A549 (cell line): ENCODE results near the gene CALM3. TPM values are rescaled to one million over a fixed set of nuclear protein-coding genes. Genes with fewer than 3 reads are reported as not detected.

Experiments used
- ATAC-seq, 2 experiments: fragments of 200-7000 bp in 1 of 2; fragments of >200 bp in 1 of 2; cut with Nextera tagmentation in 1 of 2; cut with Tn5 transposase in 1 of 2; 3 replicates each; pipeline versions ENCODE4 v1.8.0 to v1.9.1; 2018 to 2020; ENCODE audit warnings: mild to moderate bottlenecking in 1 of 2, moderate library complexity in 1 of 2
- CTCF ChIA-PET: fragments of 300-600 bp; sonication (Branson Sonifier 250); formaldehyde crosslinking; extraction: SDS; loops from one replicate; lab custom pipeline; 2021; ENCODE audit warnings: antibody characterized with exemption, inconsistent platforms; lab: Yijun Ruan, JAX
- POLR2A ChIA-PET: fragments of 350-600 bp; formaldehyde crosslinking; extraction: SDS; loops from one replicate; lab custom pipeline; 2021; ENCODE audit warnings: antibody characterized with exemption, inconsistent platforms; lab: Yijun Ruan, JAX
- DNase-seq, 2 experiments: peaks; one replicate each; pipeline versions ENCODE4 v3.0.0 to v3.0.0-alpha.2; 2011 to 2016; ENCODE audit warnings: low read depth in 1 of 2, low spot score in 1 of 2
- FAIRE-seq: peaks from 2 replicates; lab custom pipeline; 2011; peaks lifted over from hg19 to GRCh38; lab: Jason Lieb, UNC
- H3K27ac ChIP-seq, 2 experiments: fragments of >200 bp; sonication (Bioruptor Twin); formaldehyde crosslinking; 3 replicates each; pipeline ENCODE4 v1.5.1; 2016 to 2017
- H3K4me1 ChIP-seq: fragments of >200 bp; sonication (Bioruptor Twin); formaldehyde crosslinking; 3 replicates; pipeline ENCODE4 v1.6.1; 2016
- H3K4me2 ChIP-seq: fragments of >200 bp; sonication (Bioruptor Twin); formaldehyde crosslinking; 3 replicates; pipeline ENCODE4 v1.6.1; 2016
- H3K4me3 ChIP-seq: fragments of >200 bp; sonication (Bioruptor Twin); formaldehyde crosslinking; 3 replicates; pipeline ENCODE4 v1.5.1; 2016
- H3K9me3 ChIP-seq: fragments of >200 bp; sonication (Bioruptor Twin); formaldehyde crosslinking; 3 replicates; pipeline ENCODE4 v1.6.1; 2016
- BHLHE40 ChIP-seq: IDR thresholded peaks from 2 replicates; pipeline ENCODE4 v1.6.1; 2012; ENCODE audit warnings: low read depth, low read length, inconsistent platforms
- CBX2 ChIP-seq: fragments of 200-600 bp; sonication (generic); IDR thresholded peaks from 2 replicates; pipeline ENCODE4 v1.6.1; 2016; ENCODE audit warnings: low read depth, mild to moderate bottlenecking, borderline replicate concordance
- E2F6 ChIP-seq: IDR thresholded peaks from 2 replicates; pipeline ENCODE4 v1.6.1; 2012; ENCODE audit warnings: low read depth, borderline replicate concordance
- EHMT2 ChIP-seq: fragments of 200-600 bp; sonication (generic); IDR thresholded peaks from 2 replicates; pipeline ENCODE4 v1.6.1; 2016; ENCODE audit warnings: antibody characterized with exemption, low read depth, mild to moderate bottlenecking, moderate library complexity
- EP300 ChIP-seq, 2 experiments: fragments of >200 bp; sonication (Bioruptor Twin); formaldehyde crosslinking; IDR thresholded peaks; 2 replicates in 1 of 2; 3 replicates in 1 of 2; pipeline ENCODE4 v1.6.1; 2016 to 2017
- ESRRA ChIP-seq: fragments of 150-350 bp; IDR thresholded peaks from 2 replicates; pipeline ENCODE4 v1.6.1; 2014; ENCODE audit warnings: mild to moderate bottlenecking, low read length, borderline replicate concordance
- FOSL2 ChIP-seq, 2 experiments: fragments of 450-650 bp in 1 of 2; fragments of >200 bp in 1 of 2; sonication (Bioruptor Twin) in 1 of 2; formaldehyde crosslinking; IDR thresholded peaks; 2 replicates each; pipeline versions ENCODE4 v1.5.0 to v1.6.1; 2016 to 2020; ENCODE audit warnings: mild to moderate bottlenecking in 1 of 2, moderate library complexity in 1 of 2
- HEYL ChIP-seq: fragments of 250-450 bp; sonication (Bioruptor Pico); IDR thresholded peaks from 2 replicates; pipeline ENCODE4 v1.8.0; 2021; ENCODE audit warnings: mild to moderate bottlenecking, moderate library complexity
- HOXA7 ChIP-seq: fragments of 250-450 bp; sonication (Bioruptor Pico); IDR thresholded peaks from 2 replicates; pipeline ENCODE4 v1.5.0; 2020; ENCODE audit warnings: mild to moderate bottlenecking, moderate library complexity
- HOXB13 ChIP-seq: fragments of 250-450 bp; sonication (Bioruptor Pico); IDR thresholded peaks from 2 replicates; pipeline ENCODE4 v1.5.0; 2020; ENCODE audit warnings: low read depth, mild to moderate bottlenecking, moderate library complexity
- MAFK ChIP-seq: fragments of 450-650 bp; IDR thresholded peaks from 2 replicates; pipeline ENCODE4 v1.6.1; 2014; ENCODE audit not compliant: partially characterized antibody
- MAX ChIP-seq: IDR thresholded peaks from 2 replicates; pipeline ENCODE4 v1.6.1; 2012
- MAZ ChIP-seq: fragments of 150-350 bp; IDR thresholded peaks from 2 replicates; pipeline ENCODE4 v1.6.1; 2014; ENCODE audit warnings: antibody characterized with exemption, low read depth, low read length, borderline replicate concordance
- NPAS2 ChIP-seq: fragments of 250-450 bp; sonication (Bioruptor Pico); IDR thresholded peaks from 2 replicates; pipeline ENCODE4 v1.8.0; 2022; ENCODE audit warnings: mild to moderate bottlenecking, moderate library complexity, borderline replicate concordance
- NR3C1 ChIP-seq: fragments of >200 bp; sonication (Bioruptor Twin); formaldehyde crosslinking; IDR thresholded peaks from 3 replicates; pipeline ENCODE4 v1.6.1; 2017
- POLR2A ChIP-seq: IDR thresholded peaks from 2 replicates; pipeline ENCODE4 v1.6.1; 2012; ENCODE audit warnings: mild to moderate bottlenecking, low read length
- POLR2AphosphoS2 ChIP-seq: conservative IDR thresholded peaks from 2 replicates; pipeline ENCODE4 v1.6.1; 2012; ENCODE audit warnings: low read length, improper control_type of control experiment, inconsistent platforms
- RNF2 ChIP-seq: fragments of 200-600 bp; sonication (generic); IDR thresholded peaks from 2 replicates; pipeline ENCODE4 v1.6.1; 2016; ENCODE audit warnings: low read depth, mild to moderate bottlenecking, antibody characterized with exemption, moderate library complexity, borderline replicate concordance
- SMC3 ChIP-seq: fragments of >200 bp; sonication (Bioruptor Twin); formaldehyde crosslinking; IDR thresholded peaks from 3 replicates; pipeline ENCODE4 v1.6.1; 2018; ENCODE audit warnings: inconsistent platforms
- SREBF2 ChIP-seq: fragments of 450-650 bp; IDR thresholded peaks from 2 replicates; pipeline ENCODE4 v1.6.1; 2014; ENCODE audit warnings: mild to moderate bottlenecking, moderate library complexity
- WGBS: methylation state at CpG from one replicate; pipeline ENCODE4 v1.1.6; 2017; ENCODE audit errors: missing lambda C conversion rate; 5-methylcytosine and 5-hydroxymethylcytosine counted together
- polyA plus RNA-seq, 4 experiments: library from polyadenylated mRNA; depleted of rRNA in 3 of 4; stranded (reverse); fragments of >200 nt; fragmentation: RNase III in 1 of 4; extraction: RNeasy Plus Mini Kit Qiagen cat#74134 plus additional on column Dnase treatment in 1 of 4; gene quantifications; 2 replicates in 3 of 4; 3 replicates in 1 of 4; pipeline ENCODE4 v1.2.3, GENCODE V29; 2011 to 2017
- TF ChIP-seq, protein P1 (sequence below): fragments of 250-450 bp; sonication (Bioruptor Pico); IDR thresholded peaks from 2 replicates; pipeline ENCODE4 v1.5.0; 2021; ENCODE audit warnings: mild to moderate bottlenecking, moderate library complexity, borderline replicate concordance
- TF ChIP-seq, protein P2 (sequence below): IDR thresholded peaks from 2 replicates; pipeline ENCODE4 v1.6.1; 2012

CALM3 gene
- polyA plus RNA-seq, 2 of the 4 experiments (the other 2 are of a cell fraction): 303 to 548 TPM

DNA sequence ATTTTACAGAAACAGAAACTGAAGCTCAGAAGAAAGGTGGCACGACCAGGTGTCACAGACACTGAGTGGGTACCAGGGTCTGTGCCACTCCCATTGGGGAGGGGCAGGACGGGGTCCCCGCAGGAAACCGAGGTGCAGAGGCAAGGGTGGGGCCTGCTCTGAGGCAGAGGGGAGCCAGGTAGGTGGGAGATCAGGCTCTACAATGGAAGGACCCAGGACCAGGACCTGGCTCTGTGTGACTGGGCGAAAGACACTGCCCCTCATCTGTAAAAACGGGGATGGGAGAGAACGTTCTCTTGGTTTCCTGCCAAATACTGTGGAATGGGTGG, 21.0 kb downstream of the CALM3 start:
- 64% methylated on average over 7 of the region's 7 CpGs for WGBS
- Histone ChIP-seq H3K4me1 (peaks cover 15% of the 10 kb centered on the region), H3K4me3 (no peak overlapping the region), H3K27ac (no peak overlapping the region), H3K9me3 (no peaks in the 10 kb centered on the region), H3K4me2 (no peak overlapping the region)
- no peak for TF ChIP-seq HOXA7 (CRISPR knock-in tag)
- TF ChIP-seq RNF2: no peak
- no peak for TF ChIP-seq HOXB13 (CRISPR knock-in tag)
- TF ChIP-seq POLR2A: no peak
- no peak for TF ChIP-seq BHLHE40
- no peak for TF ChIP-seq SMC3
- TF ChIP-seq MAFK: no peak
- TF ChIP-seq MAZ: no peak
- no peak for ATAC-seq
- no peak for FAIRE-seq
- POLR2A ChIA-PET: no interaction called here
- CTCF ChIA-PET: interaction anchor here (1.4 to 34.1 kb wide), 5 partner anchors 2 to 127 kb away, joined by 4 to 737 read pairs (median 483); partner anchors contain the start of genes CALM3, DACT3, GNG8 and PTGIR
- no peak for DNase-seq

DNA sequence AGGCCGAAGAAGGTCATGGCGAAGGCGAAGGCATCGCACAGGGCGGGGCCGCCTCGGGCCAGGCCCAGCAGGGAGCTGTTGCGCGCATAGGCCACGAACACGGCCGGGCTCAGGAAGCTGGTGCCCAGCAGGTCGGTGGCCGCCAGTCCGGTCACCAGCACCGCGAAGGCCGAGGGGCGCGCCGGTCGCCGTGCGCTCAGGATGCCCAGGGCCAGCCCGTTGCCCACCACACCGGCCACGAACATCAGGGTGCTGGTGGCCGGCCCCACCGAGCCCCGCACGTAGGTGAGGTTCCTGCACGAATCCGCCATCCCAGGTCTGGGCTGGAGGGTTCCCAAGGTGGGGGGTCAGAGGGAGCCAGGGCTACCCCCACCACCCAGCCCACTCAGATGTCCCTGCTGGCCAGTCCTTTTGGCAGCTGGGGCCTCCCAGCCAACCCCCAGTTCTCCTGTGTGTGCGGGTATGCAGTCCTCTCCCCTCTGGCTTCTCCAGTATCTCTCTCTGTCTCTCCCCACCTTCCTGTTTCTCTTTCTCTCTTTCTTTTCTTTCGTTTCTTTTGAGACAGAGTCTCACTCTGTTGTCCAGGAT, 22.9 kb downstream of the CALM3 start:
- H3K27ac ChIP-seq: no peak overlapping the region

GRCh38 chr19:46624958-46625661, 24.0 kb downstream of the CALM3 start, which contains the start of gene PTGIR:
PTGIR (minus strand) TSS chr19:46625089; CDS start chr19:46624225, 864 bp downstream.
- ATAC-seq: peak; percentile 45 to 69; a peak in 5 of 6 replicates
- FAIRE-seq: no peak
- CTCF ChIA-PET: interaction anchor here (0.7 to 28.7 kb wide), 8 partner anchors 12 to 129 kb away, joined by 3 to 737 read pairs (median 4); partner anchors contain the start of genes CALM3 and DACT3
- Histone ChIP-seq H3K9me3 (no peaks in the 10 kb centered on the region), H3K4me1 (peaks cover 12% of the 10 kb centered on the region), H3K4me3 (no peak within 1 kb of the TSS), H3K27ac (peak within 1 kb of the TSS; percentile 48 to 66; a peak in 5 of 6 replicates), H3K4me2 (peak within 1 kb of the TSS; percentile 54)
- DNase-seq: no peak
- WGBS: 62% methylated on average over 13 of the region's 13 CpGs
- POLR2A ChIA-PET: no interaction called here
- TF ChIP-seq NR3C1: no peak
- no peak for TF ChIP-seq FOSL2 (IDR thresholded peaks at IDR 0.05)
- TF ChIP-seq FOSL2 (CRISPR knock-in tag; IDR thresholded peaks at IDR 0.05): no peak
- TF ChIP-seq HOXB13 (CRISPR knock-in tag): no peak
- no peak for TF ChIP-seq MAZ
- TF ChIP-seq, protein P1, sequence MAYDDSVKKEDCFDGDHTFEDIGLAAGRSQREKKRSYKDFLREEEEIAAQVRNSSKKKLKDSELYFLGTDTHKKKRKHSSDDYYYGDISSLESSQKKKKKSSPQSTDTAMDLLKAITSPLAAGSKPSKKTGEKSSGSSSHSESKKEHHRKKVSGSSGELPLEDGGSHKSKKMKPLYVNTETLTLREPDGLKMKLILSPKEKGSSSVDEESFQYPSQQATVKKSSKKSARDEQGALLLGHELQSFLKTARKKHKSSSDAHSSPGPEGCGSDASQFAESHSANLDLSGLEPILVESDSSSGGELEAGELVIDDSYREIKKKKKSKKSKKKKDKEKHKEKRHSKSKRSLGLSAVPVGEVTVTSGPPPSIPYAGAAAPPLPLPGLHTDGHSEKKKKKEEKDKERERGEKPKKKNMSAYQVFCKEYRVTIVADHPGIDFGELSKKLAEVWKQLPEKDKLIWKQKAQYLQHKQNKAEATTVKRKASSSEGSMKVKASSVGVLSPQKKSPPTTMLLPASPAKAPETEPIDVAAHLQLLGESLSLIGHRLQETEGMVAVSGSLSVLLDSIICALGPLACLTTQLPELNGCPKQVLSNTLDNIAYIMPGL: no peak
- no peak for TF ChIP-seq CBX2
- no peak for TF ChIP-seq MAX
- TF ChIP-seq POLR2AphosphoS2: no peak
- no peak for TF ChIP-seq E2F6
- no peak for TF ChIP-seq HEYL
- TF ChIP-seq NPAS2: no peak

More for the DNA sequence above, 22.9 kb downstream of the CALM3 start:
- no peak for TF ChIP-seq ESRRA
- TF ChIP-seq, protein P1: no peak
- TF ChIP-seq SREBF2: no peak
- TF ChIP-seq EP300 (IDR thresholded peaks at IDR 0.05): no peak
- TF ChIP-seq, protein P2, sequence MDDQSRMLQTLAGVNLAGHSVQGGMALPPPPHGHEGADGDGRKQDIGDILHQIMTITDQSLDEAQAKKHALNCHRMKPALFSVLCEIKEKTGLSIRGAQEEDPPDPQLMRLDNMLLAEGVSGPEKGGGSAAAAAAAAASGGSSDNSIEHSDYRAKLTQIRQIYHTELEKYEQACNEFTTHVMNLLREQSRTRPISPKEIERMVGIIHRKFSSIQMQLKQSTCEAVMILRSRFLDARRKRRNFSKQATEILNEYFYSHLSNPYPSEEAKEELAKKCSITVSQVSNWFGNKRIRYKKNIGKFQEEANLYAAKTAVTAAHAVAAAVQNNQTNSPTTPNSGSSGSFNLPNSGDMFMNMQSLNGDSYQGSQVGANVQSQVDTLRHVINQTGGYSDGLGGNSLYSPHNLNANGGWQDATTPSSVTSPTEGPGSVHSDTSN: no peak
- TF ChIP-seq MAFK: no peak
- no peak for TF ChIP-seq EHMT2
- TF ChIP-seq, all 56 proteins: peak for 0
- H3K4me3 ChIP-seq: no peak overlapping the region
- no peak for DNase-seq
- 93% methylated on average over 32 of the region's 35 CpGs for WGBS
- ChIA-PET CTCF (interaction anchor here (0.5 to 34.1 kb wide), 7 partner anchors 0 to 826 kb away, joined by 3 to 737 read pairs (median 5); partner anchors contain the start of genes CALM3, DACT3, GNG8 and PTGIR), POLR2A (no interaction called here)
- H3K9me3 ChIP-seq: no peaks in the 10 kb centered on the region
- no peak for FAIRE-seq
- no peak for ATAC-seq
- peaks cover 12% of the 10 kb centered on the region for H3K4me1 ChIP-seq
- no peak overlapping the region for H3K4me2 ChIP-seq
